NCI-H2171 treated with DMSO at 0.1 percent for 48 hours (cell line): ENCODE measurements around the gene IFTAP.
"Not testable (repeated sequence)": the region's sequence is repeated elsewhere in the genome, so short reads cannot be mapped to it uniquely, and the experiment has no call there.

Source experiments
- DNase-seq: peaks from one replicate; lab custom pipeline; 2025; lab: John Stamatoyannopoulos, UW

The IFTAP gene

GRCh38 chr11:36638556-36638955, 44.3 kb downstream of the IFTAP start:
- no peak for DNase-seq

GRCh38 chr11:36657610-36658267, 63.4 kb downstream of the IFTAP start:
- DNase-seq = no peak

DNA sequence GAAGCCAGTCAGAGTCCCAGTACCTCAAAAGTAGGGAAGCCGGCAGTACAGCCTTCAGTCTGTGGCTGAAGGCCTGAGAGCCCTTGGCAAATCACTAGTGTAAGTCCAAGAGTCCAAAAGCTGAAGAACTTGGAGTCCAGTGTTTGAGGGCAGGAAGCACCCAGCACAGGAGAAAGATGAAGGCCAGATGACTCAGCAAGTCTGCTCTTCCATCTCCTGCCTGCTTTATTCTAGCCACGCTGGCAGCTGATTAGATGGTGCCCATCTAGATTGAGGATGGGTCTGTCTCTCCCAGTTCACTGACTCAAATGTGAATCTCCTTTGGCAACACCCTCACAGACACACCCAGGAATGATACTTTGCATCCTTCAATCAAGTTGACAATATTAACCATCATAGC, 67.1 kb downstream of the IFTAP start:
- not testable (repeated sequence) for DNase-seq

- DNase-seq = peak; percentile 35
Measured at GRCh38 chr11:36672815-36673450, 78.6 kb downstream of the IFTAP start.

DNA sequence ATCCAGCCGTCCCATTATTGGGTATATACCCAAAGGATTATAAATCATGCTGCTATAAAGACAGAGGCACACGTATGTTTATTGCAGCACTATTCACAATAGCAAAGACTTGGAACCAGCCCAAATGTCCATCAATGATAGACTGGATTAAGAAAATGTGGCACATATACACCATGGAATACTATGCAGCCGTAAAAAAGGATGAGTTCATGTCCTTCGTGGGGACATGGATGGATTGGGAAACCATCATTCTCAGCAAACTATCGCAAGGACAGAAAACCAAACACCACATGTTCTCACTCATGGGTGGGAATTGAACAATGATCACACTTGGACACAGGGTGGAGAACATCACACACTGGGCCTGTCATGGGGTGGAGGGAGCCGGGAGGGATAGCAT, 85.2 kb downstream of the IFTAP start:
- DNase-seq = not testable (repeated sequence)

GRCh38 chr11:36683818-36684217, 89.5 kb downstream of the IFTAP start:
- no peak for DNase-seq

GRCh38 chr11:36684840-36685801, 90.8 kb downstream of the IFTAP start:
- DNase-seq = no peak

DNA sequence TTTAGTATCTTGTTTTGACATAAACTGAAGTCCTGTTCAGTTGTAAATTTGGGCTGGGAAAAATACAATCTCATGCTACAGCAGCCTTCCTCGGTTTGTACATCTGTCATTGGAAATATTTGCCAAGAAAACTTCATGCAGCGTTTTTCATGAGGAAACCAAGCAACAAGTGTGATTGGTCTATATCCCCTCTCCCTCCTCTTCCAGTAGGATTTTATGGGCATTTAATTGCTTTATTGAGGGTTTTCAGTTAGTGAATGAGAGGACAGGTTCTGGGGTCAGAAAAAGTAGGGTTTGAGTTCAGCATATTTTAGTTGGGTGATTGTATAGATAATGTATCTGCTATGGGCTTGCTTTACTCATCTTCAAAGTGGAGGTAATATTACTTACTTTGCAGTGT, 93.8 kb downstream of the IFTAP start:
- no peak for DNase-seq

DNA sequence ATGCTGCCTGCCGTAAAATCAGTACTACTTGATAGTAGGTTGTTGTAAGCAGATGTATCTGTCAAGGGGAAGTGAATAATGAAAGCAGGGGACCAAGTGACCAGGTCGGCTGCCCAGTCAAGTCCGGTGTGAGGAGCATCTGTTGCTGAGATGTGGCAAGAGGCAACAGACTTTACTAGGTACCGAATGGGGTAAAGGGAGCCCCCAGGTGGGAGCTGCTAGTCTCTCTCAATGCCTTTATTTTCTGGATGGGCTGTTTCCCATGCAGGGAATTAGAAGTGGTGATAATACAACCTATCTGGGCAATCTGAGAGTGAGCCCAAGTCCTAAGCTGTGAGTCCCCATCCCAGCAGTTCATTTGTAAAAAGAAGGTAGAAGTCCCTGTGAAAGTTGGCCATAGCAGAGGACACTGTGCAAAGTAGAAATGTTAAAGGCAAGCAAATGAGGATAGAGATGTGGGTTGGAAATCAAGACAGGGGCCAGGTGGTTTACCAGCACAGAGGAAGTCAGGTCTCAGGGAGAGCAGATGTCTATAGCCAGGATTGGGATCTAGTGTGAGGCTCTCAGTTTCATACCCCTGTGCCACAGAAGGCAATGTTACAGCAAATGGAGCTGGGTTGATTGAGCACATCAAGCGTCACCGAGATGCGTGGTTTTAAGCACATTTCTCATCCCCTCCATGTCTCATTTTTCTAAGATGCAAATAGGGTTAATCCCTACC, 94.4 kb downstream of the IFTAP start:
- no peak for DNase-seq

GRCh38 chr11:36689442-36689841, 95.1 kb downstream of the IFTAP start:
- DNase-seq = no peak

GRCh38 chr11:36692704-36693103, 98.4 kb downstream of the IFTAP start:
- no peak for DNase-seq

DNA sequence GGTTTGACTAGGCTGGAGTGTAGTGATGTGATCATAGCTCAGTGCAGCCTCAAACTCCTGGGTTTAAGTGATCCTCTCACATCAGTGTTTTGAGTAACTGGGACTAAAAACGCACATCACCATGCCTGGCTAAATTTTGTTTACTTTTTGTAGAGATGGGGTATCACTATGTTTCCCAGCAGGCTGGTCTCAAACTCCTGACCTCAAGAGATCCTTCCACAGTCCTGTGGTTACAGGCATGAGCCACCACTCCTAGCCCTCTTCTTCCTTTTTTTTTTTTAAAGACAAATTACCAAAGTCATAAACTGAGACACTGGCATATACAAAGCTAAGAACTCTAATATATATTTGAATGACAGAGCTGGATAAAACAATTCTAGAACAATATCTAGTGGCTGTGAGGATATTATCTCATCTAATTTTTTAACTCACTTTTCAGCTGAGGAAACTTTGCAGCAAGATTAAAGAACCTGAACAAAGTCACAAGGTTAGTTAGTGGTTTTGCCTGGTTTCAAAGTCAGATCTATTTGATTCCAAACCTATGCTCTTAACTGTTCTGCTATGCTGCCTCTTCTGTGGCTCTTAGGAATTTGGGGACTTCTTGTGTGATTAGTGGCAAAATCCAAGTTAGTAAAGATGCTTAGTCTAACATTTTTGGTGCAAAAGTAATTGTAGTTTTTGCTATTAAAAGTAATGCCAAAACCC, 99.0 kb downstream of the IFTAP start:
- no peak for DNase-seq

- no peak for DNase-seq
Measured at GRCh38 chr11:36695111-36695510, 100.8 kb downstream of the IFTAP start.

GRCh38 chr11:36695571-36695970, 101.3 kb downstream of the IFTAP start:
- DNase-seq = no peak

- no peak for DNase-seq
Measured at GRCh38 chr11:36696550-36696949, 102.2 kb downstream of the IFTAP start.

GRCh38 chr11:36699271-36699670, 105.0 kb downstream of the IFTAP start:
- no peak for DNase-seq

GRCh38 chr11:36700246-36700645, 105.9 kb downstream of the IFTAP start:
- DNase-seq = no peak

DNA sequence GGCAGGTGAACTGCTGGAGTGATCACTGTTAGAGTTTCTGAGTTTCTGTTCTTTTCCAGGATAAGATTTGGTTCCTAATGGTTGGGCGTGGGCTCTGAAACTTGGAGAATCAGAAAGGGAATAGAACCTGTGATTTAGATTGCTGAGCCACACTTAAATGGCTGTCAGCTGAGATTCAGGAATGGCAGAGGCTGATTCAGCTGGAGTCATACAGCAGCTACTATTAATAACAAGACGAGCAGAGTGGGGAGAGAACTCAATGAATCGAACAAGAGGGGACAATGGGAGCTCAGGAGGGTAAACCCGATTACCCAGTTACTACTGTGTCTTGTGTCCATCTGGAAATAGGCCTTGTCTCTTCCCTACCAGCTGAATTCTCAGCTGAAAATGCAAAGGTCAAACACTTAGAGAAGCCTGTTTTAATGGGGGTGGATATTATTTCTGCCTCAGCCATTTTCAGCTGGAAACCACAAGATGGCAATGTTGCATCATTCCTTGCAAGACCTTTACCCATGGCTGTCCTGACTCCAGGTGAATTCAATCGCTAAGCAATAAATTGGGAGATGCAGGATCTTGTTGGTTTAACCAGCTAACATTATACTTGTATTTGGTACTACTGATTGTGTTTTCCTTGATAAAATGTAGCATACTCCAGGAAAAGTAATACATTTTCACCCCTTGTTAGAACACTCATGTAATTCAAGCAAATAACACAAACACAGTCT, 108.2 kb downstream of the IFTAP start:
- peak; percentile 51 for DNase-seq

- DNase-seq = no peak
Measured at GRCh38 chr11:36703055-36703404, 108.7 kb downstream of the IFTAP start.
